Liver (tissue), 9 donors: ENCODE measurements around the gene SLC7A11. TPM values are rescaled to one million over a fixed set of nuclear protein-coding genes. Genes with fewer than 3 reads are reported as not detected.

Source experiments
- DNase-seq: peaks from one replicate; pipeline ENCODE4 v3.0.0-alpha.2; 2017; ENCODE audit warnings: low spot score
- H3K27ac ChIP-seq, 2 donors: one replicate each; pipeline ENCODE4 v1.7.0; 2013; ENCODE audit warnings: inconsistent platforms in 2 of 2, low read length in 2 of 2, control low read depth in 1 of 2, low read depth in 1 of 2, mild to moderate bottlenecking in 1 of 2
- H3K27me3 ChIP-seq, 4 donors: one replicate each; pipeline versions ENCODE4 v1.6.1 to v1.7.0; 2013; ENCODE audit warnings: low read length in 3 of 4, inconsistent platforms in 1 of 4, mild to moderate bottlenecking in 1 of 4, moderate library complexity in 1 of 4; ENCODE audit not compliant: control insufficient read depth in 4 of 4, insufficient read depth in 4 of 4
- H3K36me3 ChIP-seq, 4 donors: one replicate each; pipeline versions ENCODE4 v1.6.1 to v1.7.0; 2013; ENCODE audit warnings: low read length in 3 of 4, mild to moderate bottlenecking in 3 of 4, low read depth in 1 of 4, moderate library complexity in 1 of 4; ENCODE audit not compliant: control insufficient read depth in 4 of 4, insufficient read depth in 3 of 4
- H3K4me1 ChIP-seq, 4 donors: one replicate each; pipeline versions ENCODE4 v1.6.1 to v1.7.0; 2013; ENCODE audit warnings: low read length in 3 of 4, mild to moderate bottlenecking in 3 of 4, moderate library complexity in 1 of 4; ENCODE audit not compliant: control insufficient read depth in 4 of 4, insufficient read depth in 4 of 4
- H3K4me3 ChIP-seq, 3 donors: one replicate each; pipeline versions ENCODE4 v1.6.1 to v1.7.0; 2013; ENCODE audit warnings: low read length in 3 of 3, control low read depth in 1 of 3, low read depth in 1 of 3, mild to moderate bottlenecking in 1 of 3
- H3K9ac ChIP-seq, 2 donors: one replicate each; pipeline ENCODE4 v1.7.0; 2013; ENCODE audit warnings: low read length in 2 of 2, mild to moderate bottlenecking in 2 of 2, moderate library complexity in 2 of 2, control low read depth in 1 of 2, low read depth in 1 of 2
- H3K9me3 ChIP-seq, 4 donors: one replicate each; pipeline versions ENCODE4 v1.6.1 to v1.7.0; 2013; ENCODE audit warnings: low read length in 3 of 4; ENCODE audit not compliant: control insufficient read depth in 4 of 4
- EGR1 ChIP-seq, 2 donors: IDR thresholded peaks; 2 replicates each; pipeline ENCODE4 v1.6.1; 2016 to 2018; ENCODE audit warnings: antibody characterized with exemption in 2 of 2, low read depth in 2 of 2
- FOXA1 ChIP-seq: IDR thresholded peaks from 2 replicates; pipeline ENCODE4 v1.6.1; 2016; ENCODE audit warnings: antibody characterized with exemption
- FOXA2 ChIP-seq: IDR thresholded peaks from 2 replicates; pipeline ENCODE4 v1.6.1; 2016; ENCODE audit warnings: antibody characterized with exemption
- GABPA ChIP-seq, 2 donors: IDR thresholded peaks in 1 of 2; conservative IDR thresholded peaks in 1 of 2; 2 replicates each; pipeline ENCODE4 v1.6.1; 2016; ENCODE audit warnings: antibody characterized with exemption in 2 of 2, mild to moderate bottlenecking in 1 of 2, moderate library complexity in 1 of 2
- HNF4A ChIP-seq, 2 donors: conservative IDR thresholded peaks; 2 replicates each; pipeline ENCODE4 v1.6.1; 2016; ENCODE audit warnings: antibody characterized with exemption in 2 of 2, mild to moderate bottlenecking in 2 of 2
- HNF4G ChIP-seq: IDR thresholded peaks from 2 replicates; pipeline ENCODE4 v1.6.1; 2016; ENCODE audit warnings: antibody characterized with exemption
- JUND ChIP-seq, 2 donors: IDR thresholded peaks; 2 replicates each; pipeline ENCODE4 v1.6.1; 2016; ENCODE audit warnings: antibody characterized with exemption in 2 of 2
- NR2F2 ChIP-seq: IDR thresholded peaks from 2 replicates; pipeline ENCODE4 v1.6.1; 2016; ENCODE audit warnings: antibody characterized with exemption
- RAD21 ChIP-seq, 2 donors: IDR thresholded peaks; 2 replicates each; pipeline ENCODE4 v1.6.1; 2016; ENCODE audit warnings: antibody characterized with exemption in 2 of 2, mild to moderate bottlenecking in 2 of 2
- RXRA ChIP-seq, 2 donors: IDR thresholded peaks; 2 replicates each; pipeline ENCODE4 v1.6.1; 2017 to 2018; ENCODE audit warnings: antibody characterized with exemption in 2 of 2, mild to moderate bottlenecking in 1 of 2
- SP1 ChIP-seq: IDR thresholded peaks from 2 replicates; pipeline ENCODE4 v1.6.1; 2018; ENCODE audit warnings: antibody characterized with exemption, mild to moderate bottlenecking
- TAF1 ChIP-seq: conservative IDR thresholded peaks from 2 replicates; pipeline ENCODE4 v1.6.1; 2016; ENCODE audit warnings: antibody characterized with exemption, mild to moderate bottlenecking
- YY1 ChIP-seq: IDR thresholded peaks from 2 replicates; pipeline ENCODE4 v1.6.1; 2016; ENCODE audit warnings: antibody characterized with exemption, mild to moderate bottlenecking
- WGBS: extraction: QIAGEN DNeasy Blood & Tissue Kit; methylation state at CpG from one replicate; pipeline ENCODE4 v1.1.7; 2013; 5-methylcytosine and 5-hydroxymethylcytosine counted together
- polyA plus RNA-seq, 2 donors: library from polyadenylated mRNA; stranded (reverse) in 1 of 2; unstranded in 1 of 2; fragments of 200-250 nt in 1 of 2; fragments of >200 nt in 1 of 2; fragmentation: Nextera tagmentation in 1 of 2; extraction: Ambion mirVana in 1 of 2; gene quantifications; one replicate each; pipeline versions ENCODE4 v1.2.1 to v1.2.3, GENCODE V29; 2013 to 2015
- total RNA-seq, 2 donors: library from RNA; depleted of rRNA; stranded (reverse); fragments of >200 nt; gene quantifications; one replicate each; pipeline ENCODE4 v1.2.3, GENCODE V29; 2014
- TF ChIP-seq, protein P1 (sequence below): IDR thresholded peaks from 2 replicates; pipeline ENCODE4 v1.6.1; 2016; ENCODE audit warnings: antibody characterized with exemption, mild to moderate bottlenecking
- TF ChIP-seq, protein P2 (sequence below): IDR thresholded peaks from 2 replicates; pipeline ENCODE4 v1.6.1; 2016; ENCODE audit warnings: antibody characterized with exemption
- TF ChIP-seq, protein P3 (sequence below): IDR thresholded peaks from 2 replicates; pipeline ENCODE4 v1.6.1; 2016; ENCODE audit warnings: antibody characterized with exemption
- TF ChIP-seq, protein P4 (sequence below): fragments of 150-350 bp; IDR thresholded peaks from 2 replicates; pipeline ENCODE4 v1.5.1; 2017; ENCODE audit warnings: improper control_type of control experiment, low read depth, low read length; ENCODE audit not compliant: missing input control
- TF ChIP-seq, protein P5 (sequence below): IDR thresholded peaks from 2 replicates; pipeline ENCODE4 v1.6.1; 2016; ENCODE audit warnings: antibody characterized with exemption
- donor health status: healthy.
- donor health status: healthy.
- donor health status: healthy.
- donor health status: healthy.
- donor health status: healthy.

Gene SLC7A11
- total and polyA plus RNA-seq, 4 donors: 0.02 to 1.9 (median 0.29) TPM

DNA sequence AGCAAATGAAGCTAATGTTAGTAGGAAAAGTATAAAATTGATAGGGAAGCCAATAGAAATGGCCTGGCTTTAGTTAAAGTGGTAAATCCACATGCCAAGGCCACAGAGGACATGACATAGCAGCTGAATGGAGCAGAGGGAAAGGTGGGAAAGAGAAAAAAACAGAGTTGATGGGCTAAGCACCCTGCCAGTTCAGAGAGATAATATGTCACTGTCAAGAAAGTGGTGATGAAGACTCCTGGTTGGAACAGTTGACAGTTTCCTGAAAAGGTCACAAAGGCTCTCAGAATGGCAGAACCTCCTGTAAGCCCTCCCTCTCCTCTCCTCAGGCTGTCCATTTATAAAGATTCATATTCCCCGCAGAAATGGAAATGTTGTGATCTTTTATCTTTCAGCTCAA is 48.2 kb downstream of the SLC7A11 start (continued):
- TF ChIP-seq, protein P1, sequence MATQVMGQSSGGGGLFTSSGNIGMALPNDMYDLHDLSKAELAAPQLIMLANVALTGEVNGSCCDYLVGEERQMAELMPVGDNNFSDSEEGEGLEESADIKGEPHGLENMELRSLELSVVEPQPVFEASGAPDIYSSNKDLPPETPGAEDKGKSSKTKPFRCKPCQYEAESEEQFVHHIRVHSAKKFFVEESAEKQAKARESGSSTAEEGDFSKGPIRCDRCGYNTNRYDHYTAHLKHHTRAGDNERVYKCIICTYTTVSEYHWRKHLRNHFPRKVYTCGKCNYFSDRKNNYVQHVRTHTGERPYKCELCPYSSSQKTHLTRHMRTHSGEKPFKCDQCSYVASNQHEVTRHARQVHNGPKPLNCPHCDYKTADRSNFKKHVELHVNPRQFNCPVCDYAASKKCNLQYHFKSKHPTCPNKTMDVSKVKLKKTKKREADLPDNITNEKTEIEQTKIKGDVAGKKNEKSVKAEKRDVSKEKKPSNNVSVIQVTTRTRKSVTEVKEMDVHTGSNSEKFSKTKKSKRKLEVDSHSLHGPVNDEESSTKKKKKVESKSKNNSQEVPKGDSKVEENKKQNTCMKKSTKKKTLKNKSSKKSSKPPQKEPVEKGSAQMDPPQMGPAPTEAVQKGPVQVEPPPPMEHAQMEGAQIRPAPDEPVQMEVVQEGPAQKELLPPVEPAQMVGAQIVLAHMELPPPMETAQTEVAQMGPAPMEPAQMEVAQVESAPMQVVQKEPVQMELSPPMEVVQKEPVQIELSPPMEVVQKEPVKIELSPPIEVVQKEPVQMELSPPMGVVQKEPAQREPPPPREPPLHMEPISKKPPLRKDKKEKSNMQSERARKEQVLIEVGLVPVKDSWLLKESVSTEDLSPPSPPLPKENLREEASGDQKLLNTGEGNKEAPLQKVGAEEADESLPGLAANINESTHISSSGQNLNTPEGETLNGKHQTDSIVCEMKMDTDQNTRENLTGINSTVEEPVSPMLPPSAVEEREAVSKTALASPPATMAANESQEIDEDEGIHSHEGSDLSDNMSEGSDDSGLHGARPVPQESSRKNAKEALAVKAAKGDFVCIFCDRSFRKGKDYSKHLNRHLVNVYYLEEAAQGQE: no peak
- TF ChIP-seq RAD21 (IDR thresholded peaks at IDR 0.05): no peak
- TF ChIP-seq, protein P2, sequence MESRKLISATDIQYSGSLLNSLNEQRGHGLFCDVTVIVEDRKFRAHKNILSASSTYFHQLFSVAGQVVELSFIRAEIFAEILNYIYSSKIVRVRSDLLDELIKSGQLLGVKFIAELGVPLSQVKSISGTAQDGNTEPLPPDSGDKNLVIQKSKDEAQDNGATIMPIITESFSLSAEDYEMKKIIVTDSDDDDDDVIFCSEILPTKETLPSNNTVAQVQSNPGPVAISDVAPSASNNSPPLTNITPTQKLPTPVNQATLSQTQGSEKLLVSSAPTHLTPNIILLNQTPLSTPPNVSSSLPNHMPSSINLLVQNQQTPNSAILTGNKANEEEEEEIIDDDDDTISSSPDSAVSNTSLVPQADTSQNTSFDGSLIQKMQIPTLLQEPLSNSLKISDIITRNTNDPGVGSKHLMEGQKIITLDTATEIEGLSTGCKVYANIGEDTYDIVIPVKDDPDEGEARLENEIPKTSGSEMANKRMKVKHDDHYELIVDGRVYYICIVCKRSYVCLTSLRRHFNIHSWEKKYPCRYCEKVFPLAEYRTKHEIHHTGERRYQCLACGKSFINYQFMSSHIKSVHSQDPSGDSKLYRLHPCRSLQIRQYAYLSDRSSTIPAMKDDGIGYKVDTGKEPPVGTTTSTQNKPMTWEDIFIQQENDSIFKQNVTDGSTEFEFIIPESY: no peak

DNA sequence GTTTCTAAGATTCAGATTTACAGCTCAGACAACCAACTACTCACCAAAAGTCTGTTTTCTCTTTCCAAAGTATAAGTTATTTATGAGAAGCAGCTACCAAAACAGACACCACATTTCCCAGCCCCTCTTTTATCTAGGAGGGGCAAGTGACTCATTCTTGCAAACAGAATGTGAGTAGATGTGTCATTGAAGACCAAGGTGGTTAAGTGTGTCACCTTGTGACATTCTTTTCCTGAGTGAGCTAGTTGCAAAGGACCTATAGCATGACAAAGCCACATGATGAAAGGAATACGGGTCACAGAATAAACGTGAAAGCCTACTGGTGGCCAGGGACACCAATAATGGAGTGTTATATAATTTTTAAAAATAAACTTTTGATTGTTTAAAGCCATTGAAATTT is 50.0 kb downstream of the SLC7A11 start:
- Histone ChIP-seq H3K4me3 (no peak overlapping the region), H3K27ac (no peak overlapping the region), H3K9me3 (no peaks in the 10 kb centered on the region), H3K4me1 (no peaks in the 10 kb centered on the region), H3K27me3 (no peaks in the 10 kb centered on the region), H3K36me3 (no peaks in the 10 kb centered on the region), H3K9ac (no peak overlapping the region)
- TF ChIP-seq HNF4A (conservative IDR thresholded peaks at IDR 0.05): no peak
- no peak for TF ChIP-seq RXRA (IDR thresholded peaks at IDR 0.05)
- TF ChIP-seq, protein P3, sequence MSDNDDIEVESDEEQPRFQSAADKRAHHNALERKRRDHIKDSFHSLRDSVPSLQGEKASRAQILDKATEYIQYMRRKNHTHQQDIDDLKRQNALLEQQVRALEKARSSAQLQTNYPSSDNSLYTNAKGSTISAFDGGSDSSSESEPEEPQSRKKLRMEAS: no peak
- TF ChIP-seq, protein P4, sequence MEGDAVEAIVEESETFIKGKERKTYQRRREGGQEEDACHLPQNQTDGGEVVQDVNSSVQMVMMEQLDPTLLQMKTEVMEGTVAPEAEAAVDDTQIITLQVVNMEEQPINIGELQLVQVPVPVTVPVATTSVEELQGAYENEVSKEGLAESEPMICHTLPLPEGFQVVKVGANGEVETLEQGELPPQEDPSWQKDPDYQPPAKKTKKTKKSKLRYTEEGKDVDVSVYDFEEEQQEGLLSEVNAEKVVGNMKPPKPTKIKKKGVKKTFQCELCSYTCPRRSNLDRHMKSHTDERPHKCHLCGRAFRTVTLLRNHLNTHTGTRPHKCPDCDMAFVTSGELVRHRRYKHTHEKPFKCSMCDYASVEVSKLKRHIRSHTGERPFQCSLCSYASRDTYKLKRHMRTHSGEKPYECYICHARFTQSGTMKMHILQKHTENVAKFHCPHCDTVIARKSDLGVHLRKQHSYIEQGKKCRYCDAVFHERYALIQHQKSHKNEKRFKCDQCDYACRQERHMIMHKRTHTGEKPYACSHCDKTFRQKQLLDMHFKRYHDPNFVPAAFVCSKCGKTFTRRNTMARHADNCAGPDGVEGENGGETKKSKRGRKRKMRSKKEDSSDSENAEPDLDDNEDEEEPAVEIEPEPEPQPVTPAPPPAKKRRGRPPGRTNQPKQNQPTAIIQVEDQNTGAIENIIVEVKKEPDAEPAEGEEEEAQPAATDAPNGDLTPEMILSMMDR: no peak
- TF ChIP-seq JUND (IDR thresholded peaks at IDR 0.05): no peak
- no peak for TF ChIP-seq SP1
- TF ChIP-seq, protein P2: no peak
- TF ChIP-seq YY1: no peak
- no peak for TF ChIP-seq RAD21 (IDR thresholded peaks at IDR 0.05)
- TF ChIP-seq, protein P5, sequence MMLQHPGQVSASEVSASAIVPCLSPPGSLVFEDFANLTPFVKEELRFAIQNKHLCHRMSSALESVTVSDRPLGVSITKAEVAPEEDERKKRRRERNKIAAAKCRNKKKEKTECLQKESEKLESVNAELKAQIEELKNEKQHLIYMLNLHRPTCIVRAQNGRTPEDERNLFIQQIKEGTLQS: no peak
- no peak for TF ChIP-seq FOXA2
- TF ChIP-seq HNF4G: no peak
- no peak for TF ChIP-seq TAF1
- no peak for TF ChIP-seq FOXA1
- no peak for TF ChIP-seq GABPA (IDR thresholded peaks at IDR 0.05 in 1 of 2, conservative IDR thresholded peaks at IDR 0.05 in 1 of 2)
- TF ChIP-seq NR2F2: no peak
- TF ChIP-seq, protein P1: no peak
- TF ChIP-seq EGR1 (IDR thresholded peaks at IDR 0.05; ENCODE audit: low read depth in 2 of 2): no peak
- WGBS: 81% methylated on average over 2 of the region's 2 CpGs
- no peak for DNase-seq
